Measurements from ENCODE around the gene FAM193B.

Gene FAM193B

GRCh38 chr5:177550122-177550521 is 4.2 kb downstream of the FAM193B start:
- no peak overlapping the region for H3K4me3 ChIP-seq (ENCODE audit: low read depth, low read length)
- TF ChIP-seq, protein P1, sequence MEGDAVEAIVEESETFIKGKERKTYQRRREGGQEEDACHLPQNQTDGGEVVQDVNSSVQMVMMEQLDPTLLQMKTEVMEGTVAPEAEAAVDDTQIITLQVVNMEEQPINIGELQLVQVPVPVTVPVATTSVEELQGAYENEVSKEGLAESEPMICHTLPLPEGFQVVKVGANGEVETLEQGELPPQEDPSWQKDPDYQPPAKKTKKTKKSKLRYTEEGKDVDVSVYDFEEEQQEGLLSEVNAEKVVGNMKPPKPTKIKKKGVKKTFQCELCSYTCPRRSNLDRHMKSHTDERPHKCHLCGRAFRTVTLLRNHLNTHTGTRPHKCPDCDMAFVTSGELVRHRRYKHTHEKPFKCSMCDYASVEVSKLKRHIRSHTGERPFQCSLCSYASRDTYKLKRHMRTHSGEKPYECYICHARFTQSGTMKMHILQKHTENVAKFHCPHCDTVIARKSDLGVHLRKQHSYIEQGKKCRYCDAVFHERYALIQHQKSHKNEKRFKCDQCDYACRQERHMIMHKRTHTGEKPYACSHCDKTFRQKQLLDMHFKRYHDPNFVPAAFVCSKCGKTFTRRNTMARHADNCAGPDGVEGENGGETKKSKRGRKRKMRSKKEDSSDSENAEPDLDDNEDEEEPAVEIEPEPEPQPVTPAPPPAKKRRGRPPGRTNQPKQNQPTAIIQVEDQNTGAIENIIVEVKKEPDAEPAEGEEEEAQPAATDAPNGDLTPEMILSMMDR (IDR thresholded peaks at IDR 0.05; ENCODE audit: control insufficient read depth, extremely low read depth, insufficient read depth): no peak
- DNase-seq (ENCODE audit: low read depth): no peak

DNA sequence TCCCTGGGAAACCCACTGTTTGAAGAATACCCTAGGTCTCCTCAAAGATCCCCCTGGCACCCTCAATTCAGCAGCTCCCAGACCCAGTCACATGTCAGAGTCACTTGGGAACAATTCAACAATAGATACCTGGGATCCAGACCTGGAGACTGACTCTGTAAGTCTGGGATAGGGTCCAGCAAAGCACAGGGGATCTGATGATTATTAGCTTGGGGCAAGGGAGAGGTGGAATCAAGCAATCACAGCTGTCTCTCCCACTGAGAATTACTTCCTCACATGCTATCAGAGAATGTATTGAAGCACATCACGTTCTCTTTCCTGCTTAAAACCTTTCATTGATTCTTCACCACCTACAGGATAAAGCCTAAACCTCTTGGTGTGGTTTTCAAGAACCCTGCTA is 5.9 kb downstream of the FAM193B start:
- no peak for DNase-seq (ENCODE audit: low read depth)
- no peak overlapping the region for H3K4me3 ChIP-seq (ENCODE audit: low read depth, low read length)
- TF ChIP-seq, protein P1 (IDR thresholded peaks at IDR 0.05; ENCODE audit: control insufficient read depth, extremely low read depth, insufficient read depth): no peak

- H3K4me3 ChIP-seq (ENCODE audit: low read depth, low read length): no peak overlapping the region
- TF ChIP-seq, protein P1 (IDR thresholded peaks at IDR 0.05; ENCODE audit: control insufficient read depth, extremely low read depth, insufficient read depth): no peak
- DNase-seq (ENCODE audit: low read depth): no peak
These were observed 6.6 kb downstream of the FAM193B start for GRCh38 chr5:177547736-177548135.

- DNase-seq (ENCODE audit: low read depth): no peak
- no peak overlapping the region for H3K4me3 ChIP-seq (ENCODE audit: low read depth, low read length)
- TF ChIP-seq, protein P1 (IDR thresholded peaks at IDR 0.05; ENCODE audit: control insufficient read depth, extremely low read depth, insufficient read depth): no peak
These were observed 8.1 kb downstream of the FAM193B start for GRCh38 chr5:177546258-177546741.

- TF ChIP-seq, protein P1 (IDR thresholded peaks at IDR 0.05; ENCODE audit: control insufficient read depth, extremely low read depth, insufficient read depth): no peak
- DNase-seq (ENCODE audit: low read depth): no peak
- no peak overlapping the region for H3K4me3 ChIP-seq (ENCODE audit: low read depth, low read length)
These were observed 8.7 kb downstream of the FAM193B start for GRCh38 chr5:177545487-177546257.

DNA sequence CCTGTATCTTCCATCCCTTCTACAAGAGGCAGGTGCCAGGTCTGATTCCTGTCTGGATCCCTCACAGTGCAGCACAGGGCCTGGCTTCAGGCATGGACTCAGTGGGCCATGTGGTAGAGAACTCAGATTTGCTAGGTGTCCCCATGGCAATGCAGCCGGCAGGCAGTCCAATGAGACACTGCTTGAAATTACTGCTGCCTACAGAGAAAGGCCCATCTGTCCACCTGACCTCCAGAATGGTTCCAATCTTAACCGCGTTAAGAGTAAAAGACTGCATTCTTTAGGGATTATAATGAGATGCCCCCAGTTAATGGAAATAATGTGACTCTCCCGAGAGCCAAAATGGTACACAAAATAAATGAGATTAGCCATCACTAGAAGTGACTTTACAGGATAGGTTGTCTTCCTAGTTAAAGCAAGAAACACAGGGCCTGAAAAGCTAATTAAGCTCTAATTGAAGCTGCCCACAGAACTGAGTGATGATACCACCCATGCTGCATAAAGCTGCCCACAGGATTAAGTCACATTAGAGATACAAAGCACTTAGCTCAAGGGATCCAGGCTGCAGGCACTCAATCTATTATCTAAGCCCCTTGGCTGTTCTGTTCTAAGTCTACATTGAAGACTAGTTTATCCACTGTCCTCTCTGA is 11.4 kb downstream of the FAM193B start:
- H3K4me3 ChIP-seq (ENCODE audit: low read depth, low read length): no peak overlapping the region
- no peak for DNase-seq (ENCODE audit: low read depth)
- TF ChIP-seq, protein P1 (IDR thresholded peaks at IDR 0.05; ENCODE audit: control insufficient read depth, extremely low read depth, insufficient read depth): no peak
